VCaP (cell line): ENCODE results near the gene KCNQ1OT1.

ENCODE experiments used
- H3K27ac ChIP-seq: fragments of 450-650 bp; 2 replicates; pipeline ENCODE4 v1.5.1; 2017
- CTCF ChIP-seq: fragments of 450-650 bp; conservative IDR thresholded peaks from 2 replicates; pipeline ENCODE4 v1.5.1; 2017; ENCODE audit warnings: mild to moderate bottlenecking, moderate library complexity

The KCNQ1OT1 gene

GRCh38 chr11:2708757-2709281, 9.0 kb upstream of the KCNQ1OT1 start:
- no peak for TF ChIP-seq CTCF
- no peak overlapping the region for H3K27ac ChIP-seq

GRCh38 chr11:2708151-2708581, 8.4 kb upstream of the KCNQ1OT1 start:
- no peak for TF ChIP-seq CTCF
- no peak overlapping the region for H3K27ac ChIP-seq

GRCh38 chr11:2707736-2708135, 7.9 kb upstream of the KCNQ1OT1 start:
- H3K27ac ChIP-seq = no peak overlapping the region
- no peak for TF ChIP-seq CTCF

- no peak for TF ChIP-seq CTCF
These were observed 6.5 kb upstream of the KCNQ1OT1 start for GRCh38 chr11:2706321-2706720.

GRCh38 chr11:2704896-2705606, 5.3 kb upstream of the KCNQ1OT1 start:
- no peak overlapping the region for H3K27ac ChIP-seq
- no peak for TF ChIP-seq CTCF

More at GRCh38 chr11:2706321-2706720, 6.5 kb upstream of the KCNQ1OT1 start:
- H3K27ac ChIP-seq = no peak overlapping the region

DNA sequence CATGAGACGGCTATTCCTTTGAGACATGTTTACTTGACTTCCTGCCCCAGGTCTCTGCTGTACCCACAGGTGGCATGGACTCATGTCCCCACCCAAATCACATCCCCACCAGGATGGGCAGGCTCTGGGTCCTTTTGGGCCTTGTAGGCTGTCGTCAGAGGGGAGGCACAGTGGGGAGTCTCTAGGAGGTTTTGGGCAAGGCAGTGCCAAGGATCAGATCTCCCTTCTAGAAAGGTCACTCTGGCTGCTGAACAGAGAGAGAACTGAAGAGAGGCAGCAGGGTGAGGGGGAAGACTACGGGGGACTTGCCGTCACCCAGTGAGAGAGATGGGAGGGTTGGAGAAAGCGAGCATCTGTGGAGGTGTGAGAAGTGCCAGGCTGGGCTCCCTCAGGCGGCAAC, 4.6 kb upstream of the KCNQ1OT1 start:
- no peak overlapping the region for H3K27ac ChIP-seq

More for the DNA sequence above, 4.6 kb upstream of the KCNQ1OT1 start:
- no peak for TF ChIP-seq CTCF
